H1 (cell line): Measurements from ENCODE around the gene RPAP3. TPM values are rescaled to one million over a fixed set of nuclear protein-coding genes. Genes with fewer than 3 reads are reported as not detected.

Source experiments
- GTF2F1 ChIP-seq: IDR thresholded peaks from 2 replicates; pipeline ENCODE4 v1.6.1; 2012; ENCODE audit warnings: low read depth, low read length, improper control_type of control experiment, borderline replicate concordance
- NANOG ChIP-seq: IDR thresholded peaks from 2 replicates; pipeline ENCODE4 v1.6.1; 2011; ENCODE audit warnings: low read length, low read depth, mild to moderate bottlenecking, inconsistent platforms; ENCODE audit not compliant: insufficient read depth, poor library complexity, severe bottlenecking
- polyA plus RNA-seq, 7 experiments: library from polyadenylated mRNA; depleted of rRNA in 3 of 7; stranded (reverse) in 5 of 7; unstranded in 2 of 7; fragments of >200 nt in 5 of 7; fragments of 200-250 nt in 2 of 7; gene quantifications; 1 replicate in 5 of 7; 2 replicates in 1 of 7; 4 replicates in 1 of 7; pipeline versions ENCODE4 v1.2.1 to v1.2.3, GENCODE V29; 2011 to 2013; ENCODE audit warnings: missing spikeins in 2 of 7, mixed read lengths in 2 of 7
- total RNA-seq: library from RNA; stranded (reverse); fragmentation: NEBNext Ultra II Directional; extraction: Animal tissue kit (Norgen Biotek cat#: 25700); gene quantifications from 2 replicates; pipeline ENCODE4 v1.2.1, GENCODE V29; 2021

Gene RPAP3
- total and polyA plus RNA-seq, 2 of the 8 experiments (the other 6 are each of a cell fraction or from before 2014, with no cell fraction given), result 6.4 to 60.5 TPM

- TF ChIP-seq GTF2F1 (no peak), NANOG (no peak)
These were observed 56.4 kb downstream of the RPAP3 start (continued) for GRCh38 chr12:47649381-47649780.
